Left lobe of liver (tissue), 2 donors: Measurements from ENCODE around the gene TCP10L. TPM values are rescaled to one million over a fixed set of nuclear protein-coding genes. Genes with fewer than 3 reads are reported as not detected.

Experiments used
- ATAC-seq: fragments of 200-7000 bp; cut with Tn5 transposase; one replicate; pipeline ENCODE4 v1.9.1; 2020; ENCODE audit warnings: mild to moderate bottlenecking, moderate library complexity
- DNase-seq: peaks from one replicate; pipeline ENCODE4 v3.0.0-alpha.2; 2020; ENCODE audit warnings: low spot score
- total RNA-seq: library from RNA; stranded (reverse); gene quantifications from one replicate; pipeline ENCODE4 v1.2.1, GENCODE V29; 2021
- donor health status: DM: no; HTN: no; CAD: no; lungs with moderate emphysema.
- donor health status: DM: no; HTN: yes; CAD: no.

The TCP10L gene
- total RNA-seq, 1 donor from 2014 or later = 4.1 TPM

DNA sequence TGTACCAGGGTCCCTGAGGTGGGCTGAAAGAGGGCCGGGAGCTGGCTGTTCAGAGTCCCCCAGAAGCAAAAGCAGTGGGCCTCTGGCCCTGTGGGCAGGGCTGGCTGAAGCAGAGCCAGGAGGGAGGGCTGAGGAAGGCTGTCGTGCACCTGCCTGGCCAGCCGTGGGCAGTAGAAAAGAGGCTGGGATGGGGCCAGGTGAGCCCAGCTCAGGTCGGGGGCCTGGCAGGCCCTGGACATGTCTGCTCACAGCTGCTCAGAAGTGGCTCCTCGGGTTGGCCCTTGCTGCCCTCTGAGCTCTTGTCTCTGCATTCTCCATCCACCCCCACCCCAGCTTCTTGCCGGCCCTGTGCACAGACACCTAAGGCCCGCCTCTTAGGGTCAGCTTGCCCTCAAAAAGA, 60.0 kb downstream of the TCP10L start:
- no peak for DNase-seq
- ATAC-seq = no peak

DNA sequence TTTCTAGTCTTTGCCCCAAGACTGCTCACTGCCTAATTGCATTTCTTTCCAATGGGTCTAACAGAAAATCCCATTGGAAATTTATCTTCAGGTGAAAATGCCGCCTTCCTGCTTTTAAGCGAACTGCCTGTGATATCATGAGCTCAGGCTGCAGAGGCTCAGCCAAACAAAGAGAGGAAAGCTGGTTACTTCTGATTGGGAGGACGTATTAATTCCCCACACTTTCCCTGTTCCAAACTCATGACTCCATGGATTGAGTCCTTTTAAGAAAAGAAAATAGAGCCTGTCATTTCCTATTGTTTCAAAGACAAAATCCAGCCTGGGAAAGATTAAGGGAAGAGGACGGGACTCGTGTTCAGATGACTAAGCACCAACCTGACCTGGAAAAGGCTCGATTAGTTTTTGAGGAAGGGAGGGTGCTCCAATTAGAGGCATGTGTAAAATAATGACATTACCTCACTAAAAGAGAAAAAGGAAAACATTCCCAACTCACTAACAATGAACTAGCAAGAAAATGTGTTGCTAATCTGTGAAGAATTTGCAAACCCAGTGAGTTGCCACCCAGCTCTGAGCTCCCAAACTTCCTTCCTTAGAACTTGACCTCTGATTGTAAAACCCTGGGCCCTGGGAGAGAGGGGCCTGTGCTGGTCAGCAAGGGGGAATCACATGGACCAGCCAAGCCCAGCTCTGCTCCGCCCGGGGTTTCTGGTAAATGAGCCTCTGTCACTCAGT, 61.2 kb downstream of the TCP10L start:
- DNase-seq = no peak
- peak; percentile 34 for ATAC-seq

Other genes with a start within 250 kb of the TCP10L start
- 9.2 TPM for gene URB1, start 192.5 kb downstream of the TCP10L start, total RNA-seq
- gene EVA1C, start 172.8 kb downstream of the TCP10L start, total RNA-seq = 5.0 TPM
- gene CFAP298, start 26.9 kb upstream of the TCP10L start, total RNA-seq = 15.1 TPM
- 6.7 TPM for gene SYNJ1, start 142.5 kb upstream of the TCP10L start, total RNA-seq
- 13.6 TPM for gene PAXBP1, start 186.2 kb upstream of the TCP10L start, total RNA-seq